HEK293 (cell line): ENCODE results near the gene MYL10.
A peak's percentile ranks its signal among the peaks of the same experiment; 100 is the strongest.
"Not testable (repeated sequence)": the region's sequence is repeated elsewhere in the genome, so short reads cannot be mapped to it uniquely, and the experiment has no call there.

ENCODE experiments used
- CTCF ChIA-PET: fragments of 350-600 bp; formaldehyde crosslinking; extraction: SDS; loops from one replicate; lab custom pipeline; 2021; ENCODE audit warnings: antibody characterized with exemption; lab: Yijun Ruan, JAX
- POLR2A ChIA-PET: fragments of 300-600 bp; formaldehyde crosslinking; extraction: SDS; loops from one replicate; lab custom pipeline; 2020; ENCODE audit warnings: antibody characterized with exemption, inconsistent platforms; lab: Yijun Ruan, JAX
- H3K27ac ChIP-seq: fragments of 200-500 bp; sonication (Bioruptor generic); 2 replicates; pipeline ENCODE4 v1.5.1; 2014; ENCODE audit warnings: low read depth, low read length, control low read depth, inconsistent platforms; ENCODE audit errors: extremely low read depth
- H3K36me3 ChIP-seq, 2 experiments: fragments of 200-500 bp in 1 of 2; sonication (Bioruptor generic) in 1 of 2; 1 replicate in 1 of 2; 2 replicates in 1 of 2; pipeline ENCODE4 v1.5.1; 2014 to 2017; ENCODE audit warnings: inconsistent platforms in 2 of 2, low read length in 2 of 2; ENCODE audit not compliant: control insufficient read depth in 2 of 2, insufficient read depth in 1 of 2
- H3K4me1 ChIP-seq: fragments of 200-500 bp; sonication (Bioruptor generic); 2 replicates; pipeline ENCODE4 v1.5.1; 2014; ENCODE audit warnings: mild to moderate bottlenecking, low read length, inconsistent platforms; ENCODE audit not compliant: control insufficient read depth, insufficient read depth
- H3K4me3 ChIP-seq: 2 replicates; pipeline ENCODE4 v1.5.1; 2011; ENCODE audit warnings: low read depth, mild to moderate bottlenecking, control low read depth, low read length, moderate library complexity
- H3K9me3 ChIP-seq: fragments of 200-500 bp; sonication (Bioruptor generic); 2 replicates; pipeline ENCODE4 v1.5.1; 2014; ENCODE audit warnings: low read depth, low read length, inconsistent platforms; ENCODE audit not compliant: control insufficient read depth, insufficient read depth
- GFI1B ChIP-seq: fragments of 450-650 bp; formaldehyde crosslinking; IDR thresholded peaks from 2 replicates; pipeline ENCODE4 v1.5.1; 2016; ENCODE audit warnings: missing biosample characterization, missing genetic modification characterization
- HIC1 ChIP-seq: fragments of 450-650 bp; formaldehyde crosslinking; IDR thresholded peaks from 2 replicates; pipeline ENCODE4 v1.5.1; 2016; ENCODE audit warnings: missing biosample characterization, missing genetic modification characterization
- HOXA7 ChIP-seq: sonication (generic); formaldehyde crosslinking; IDR thresholded peaks from 2 replicates; pipeline ENCODE4 v1.8.1; 2022; ENCODE audit warnings: missing genetic modification reagents, borderline replicate concordance
- KLF10 ChIP-seq: fragments of 450-650 bp; IDR thresholded peaks from 2 replicates; pipeline ENCODE4 v1.5.1; 2018; ENCODE audit warnings: missing biosample characterization, mild to moderate bottlenecking, missing genetic modification characterization
- KLF17 ChIP-seq: fragments of 450-650 bp; formaldehyde crosslinking; IDR thresholded peaks from 2 replicates; pipeline ENCODE4 v1.5.1; 2016; ENCODE audit warnings: missing biosample characterization, missing genetic modification characterization
- PATZ1 ChIP-seq: fragments of 450-650 bp; formaldehyde crosslinking; IDR thresholded peaks from 2 replicates; pipeline ENCODE4 v1.5.1; 2016; ENCODE audit warnings: missing biosample characterization, missing genetic modification characterization
- ZBTB10 ChIP-seq: fragments of 450-650 bp; formaldehyde crosslinking; IDR thresholded peaks from 2 replicates; pipeline ENCODE4 v1.5.1; 2016; ENCODE audit warnings: missing biosample characterization, missing genetic modification characterization
- ZNF174 ChIP-seq: fragments of 450-650 bp; formaldehyde crosslinking; IDR thresholded peaks from 2 replicates; pipeline ENCODE4 v1.5.0; 2017; ENCODE audit warnings: missing biosample characterization, mild to moderate bottlenecking, missing genetic modification characterization
- ZNF223 ChIP-seq: fragments of 450-650 bp; formaldehyde crosslinking; IDR thresholded peaks from 2 replicates; pipeline ENCODE4 v1.5.1; 2016; ENCODE audit warnings: missing biosample characterization, missing genetic modification characterization
- ZNF521 ChIP-seq: fragments of 450-650 bp; formaldehyde crosslinking; IDR thresholded peaks from 2 replicates; pipeline ENCODE4 v1.5.1; 2017; ENCODE audit warnings: missing biosample characterization, mild to moderate bottlenecking, missing genetic modification characterization
- ZNF560 ChIP-seq: fragments of 450-650 bp; formaldehyde crosslinking; IDR thresholded peaks from 2 replicates; pipeline ENCODE4 v1.5.1; 2017; ENCODE audit warnings: missing biosample characterization, missing genetic modification characterization, borderline replicate concordance
- ZNF580 ChIP-seq: fragments of 450-650 bp; formaldehyde crosslinking; IDR thresholded peaks from 2 replicates; pipeline ENCODE4 v1.5.1; 2016; ENCODE audit warnings: missing biosample characterization, missing genetic modification characterization
- ZNF623 ChIP-seq: fragments of 450-650 bp; formaldehyde crosslinking; IDR thresholded peaks from 2 replicates; pipeline ENCODE4 v1.5.1; 2016; ENCODE audit warnings: missing biosample characterization, missing genetic modification characterization
- ZNF76 ChIP-seq: fragments of 450-650 bp; formaldehyde crosslinking; IDR thresholded peaks from 2 replicates; pipeline ENCODE4; 2016; ENCODE audit warnings: low read depth, missing biosample characterization, missing genetic modification characterization, borderline replicate concordance
- ZNF768 ChIP-seq: fragments of 450-650 bp; formaldehyde crosslinking; IDR thresholded peaks from 2 replicates; pipeline ENCODE4 v1.5.1; 2018; ENCODE audit warnings: missing biosample characterization, mild to moderate bottlenecking, missing genetic modification characterization

The MYL10 gene

GRCh38 chr7:101651112-101651511 is 22.0 kb upstream of the MYL10 start:
- no peaks in the 10 kb centered on the region for H3K36me3 ChIP-seq
- TF ChIP-seq ZNF223 (no peak), ZNF768 (tag by site-specific recombination) (peak; percentile 81), PATZ1 (tag by site-specific recombination) (no peak), ZNF521 (tag by site-specific recombination) (no peak), ZNF580 (tag by site-specific recombination) (peak; percentile 23; the same call in 1 of the 2 replicates)
- ChIA-PET CTCF (interaction anchor here (0.7 to 1.1 kb wide), 2 partner anchors 47 to 48 kb away, joined by 3 read pairs; no protein-coding TSS in a partner anchor), POLR2A (no interaction called here)
- no peak overlapping the region for H3K27ac ChIP-seq
- no peak overlapping the region for H3K4me3 ChIP-seq
- no peaks in the 10 kb centered on the region for H3K4me1 ChIP-seq
- H3K9me3 ChIP-seq = no peaks in the 10 kb centered on the region

GRCh38 chr7:101650579-101651081 is 21.5 kb upstream of the MYL10 start:
- Histone ChIP-seq H3K9me3 (no peaks in the 10 kb centered on the region), H3K4me3 (no peak overlapping the region), H3K4me1 (no peaks in the 10 kb centered on the region), H3K36me3 (no peaks in the 10 kb centered on the region), H3K27ac (no peak overlapping the region)
- 0 out of 2 replicates have a peak, but pooled peaks have one; percentile 0 for TF ChIP-seq ZNF76 (tag by site-specific recombination)
- TF ChIP-seq KLF10 (tag by site-specific recombination) = no peak
- peak; percentile 94 for TF ChIP-seq ZNF580 (tag by site-specific recombination)
- ChIA-PET POLR2A (no interaction called here), CTCF (interaction anchor here (1.1 kb wide), 1 partner anchor 47 kb away, joined by 3 read pairs; no protein-coding TSS in a partner anchor)

GRCh38 chr7:101647876-101648275 is 18.8 kb upstream of the MYL10 start:
- CTCF ChIA-PET, H3K36me3 ChIP-seq, POLR2A ChIA-PET: not testable (repeated sequence)

GRCh38 chr7:101645951-101646350 is 16.9 kb upstream of the MYL10 start:
- H3K4me1 ChIP-seq = no peaks in the 10 kb centered on the region
- ChIA-PET CTCF (no interaction called here), POLR2A (no interaction called here)
- no peaks in the 10 kb centered on the region for H3K9me3 ChIP-seq
- TF ChIP-seq ZNF174 (tag by site-specific recombination) = no peak
- no peak for TF ChIP-seq HOXA7 (CRISPR knock-in tag)
- no peak overlapping the region for H3K27ac ChIP-seq
- no peak overlapping the region for H3K4me3 ChIP-seq
- no peaks in the 10 kb centered on the region for H3K36me3 ChIP-seq

More at GRCh38 chr7:101647876-101648275, 18.8 kb upstream of the MYL10 start:
- not testable (repeated sequence) for H3K4me3 ChIP-seq, H3K27ac ChIP-seq, H3K4me1 ChIP-seq, H3K9me3 ChIP-seq

- H3K4me1 ChIP-seq = no peaks in the 10 kb centered on the region
- TF ChIP-seq GFI1B (tag by site-specific recombination) (no peak), HIC1 (tag by site-specific recombination) (no peak), ZBTB10 (no peak), KLF17 (tag by site-specific recombination) (no peak), ZNF623 (tag by site-specific recombination) (no peak), ZNF560 (no peak)
- TF ChIP-seq, all 188 proteins: peak for 0
- POLR2A ChIA-PET = no interaction called here
- Histone ChIP-seq H3K36me3 (no peaks in the 10 kb centered on the region), H3K4me3 (no peak overlapping the region), H3K27ac (no peak overlapping the region), H3K9me3 (no peaks in the 10 kb centered on the region)
- CTCF ChIA-PET = interaction anchor here (0.6 kb wide), 1 partner anchor 129 kb away, joined by 3 read pairs; no protein-coding TSS in a partner anchor
Observed at GRCh38 chr7:101644879-101645278, 15.8 kb upstream of the MYL10 start.
